ENCODE measurements around the gene PRCC.

PRCC gene, protein sequence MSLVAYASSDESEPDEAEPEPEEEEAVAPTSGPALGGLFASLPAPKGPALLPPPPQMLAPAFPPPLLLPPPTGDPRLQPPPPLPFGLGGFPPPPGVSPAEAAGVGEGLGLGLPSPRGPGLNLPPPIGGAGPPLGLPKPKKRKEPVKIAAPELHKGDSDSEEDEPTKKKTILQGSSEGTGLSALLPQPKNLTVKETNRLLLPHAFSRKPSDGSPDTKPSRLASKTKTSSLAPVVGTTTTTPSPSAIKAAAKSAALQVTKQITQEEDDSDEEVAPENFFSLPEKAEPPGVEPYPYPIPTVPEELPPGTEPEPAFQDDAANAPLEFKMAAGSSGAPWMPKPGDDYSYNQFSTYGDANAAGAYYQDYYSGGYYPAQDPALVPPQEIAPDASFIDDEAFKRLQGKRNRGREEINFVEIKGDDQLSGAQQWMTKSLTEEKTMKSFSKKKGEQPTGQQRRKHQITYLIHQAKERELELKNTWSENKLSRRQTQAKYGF

DNA sequence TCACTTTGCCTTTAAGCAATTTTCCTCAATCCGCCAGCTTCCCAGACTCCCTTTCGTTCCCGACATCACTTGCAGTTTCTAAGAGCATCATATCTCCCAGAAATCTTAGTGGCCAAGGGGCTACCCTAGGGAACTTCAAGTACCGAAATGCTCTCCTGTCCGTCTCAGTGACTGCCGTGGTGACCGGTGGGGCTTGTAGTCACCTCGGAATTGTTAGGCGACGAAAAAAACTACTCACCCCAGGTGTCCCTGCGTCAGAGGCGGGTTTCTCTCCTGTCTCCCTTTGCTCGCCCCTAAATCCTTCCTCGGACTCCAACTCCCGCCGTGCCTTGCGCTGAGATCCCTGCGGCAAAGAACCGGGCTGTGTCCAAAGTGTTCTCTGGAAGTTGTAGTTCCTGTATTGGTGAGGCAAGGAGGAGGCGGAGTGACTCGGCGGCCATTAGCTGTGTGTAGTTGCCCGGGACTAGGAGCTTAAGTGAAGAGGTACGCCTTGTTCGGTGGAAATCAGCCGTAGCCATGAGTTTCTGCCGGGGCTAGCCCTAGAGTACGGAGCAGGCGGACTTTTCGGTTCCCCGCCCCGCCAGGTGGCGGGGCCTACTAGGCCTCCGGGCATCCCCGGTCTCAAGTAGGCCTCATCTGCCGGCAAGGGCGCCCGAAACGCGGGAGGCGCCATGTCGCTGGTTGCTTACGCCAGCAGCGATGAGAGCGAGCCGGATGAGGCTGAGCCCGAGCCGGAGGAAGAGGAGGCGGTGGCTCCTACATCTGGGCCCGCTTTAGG, at the start of gene PRCC:
TSS of gene PRCC (plus strand) at position 435 of the 778 bp plus-strand sequence. CDS start at position 672, 237 bp downstream.
- DNase-seq = peak; percentile 87 to 100 (median 99)

DNA sequence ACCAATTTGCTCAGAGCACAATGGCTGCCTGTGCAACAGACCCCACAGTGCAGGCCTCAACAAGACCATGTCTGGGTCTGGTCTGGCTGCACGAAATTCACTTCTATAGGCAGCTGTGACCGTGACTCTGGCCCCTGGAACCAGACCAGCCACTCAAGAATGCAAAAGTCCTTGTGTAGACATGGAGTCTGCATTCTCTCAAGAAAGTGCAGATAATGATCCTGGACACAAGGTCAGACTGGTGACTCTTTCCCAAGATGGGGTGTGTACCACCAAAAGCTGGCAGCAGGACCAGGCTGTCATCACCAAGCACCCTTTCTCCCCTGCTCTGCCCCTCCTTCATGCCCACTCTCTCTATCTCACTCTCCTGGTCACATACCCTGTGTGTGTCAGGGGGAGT, 46.2 kb upstream of the PRCC start:
- DNase-seq = no peak

DNA sequence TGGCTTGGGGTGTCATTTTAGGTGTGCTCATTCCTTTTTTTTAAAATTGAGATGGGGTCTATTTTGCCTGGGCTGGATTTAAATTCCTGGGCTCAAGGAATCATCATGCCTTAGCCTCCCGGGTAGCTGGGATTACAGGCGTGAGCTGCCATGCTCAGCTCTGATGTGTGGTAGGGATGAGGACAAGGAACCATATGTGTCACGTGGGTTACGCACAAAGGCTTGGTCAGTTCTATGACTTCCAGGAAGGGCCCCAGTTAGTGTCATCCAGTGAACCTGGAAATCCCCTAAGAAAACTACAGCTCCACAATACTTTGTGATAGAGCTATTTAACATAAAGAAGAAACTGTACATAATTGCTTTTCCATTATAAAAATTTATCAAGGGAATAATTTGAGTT, 45.8 kb upstream of the PRCC start:
- DNase-seq = no peak

DNA sequence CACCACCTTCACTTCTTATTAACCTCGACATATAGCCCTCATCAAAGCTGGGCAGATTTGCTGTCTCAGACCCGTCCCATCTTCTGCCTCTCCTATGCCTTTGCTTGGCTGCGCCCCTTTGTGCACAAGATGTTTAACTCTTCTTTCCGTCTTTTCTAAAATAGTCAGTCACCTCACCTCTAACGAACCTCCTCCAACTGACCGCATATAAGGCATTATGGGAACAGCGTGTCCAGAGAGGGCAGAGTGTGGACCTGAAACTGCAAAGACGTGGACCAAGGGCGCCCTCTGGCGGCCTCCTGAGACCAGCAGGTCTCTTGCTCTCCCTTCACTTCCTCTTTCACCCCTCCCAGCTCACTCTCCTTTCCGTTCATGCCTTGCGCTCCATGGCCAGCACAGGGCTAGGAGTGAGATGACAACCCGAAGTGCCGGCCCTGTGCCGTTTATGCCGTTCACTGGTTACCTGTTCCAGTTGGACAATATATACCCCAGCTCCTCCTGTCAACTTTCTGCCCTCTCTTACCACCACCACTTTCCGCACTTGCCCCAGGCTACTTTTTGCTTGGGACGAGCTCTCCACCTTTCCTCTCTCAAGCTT, 41.6 kb upstream of the PRCC start:
- peak in 55 of 58 donors; percentile 29 to 92 (median 70) for DNase-seq

DNA sequence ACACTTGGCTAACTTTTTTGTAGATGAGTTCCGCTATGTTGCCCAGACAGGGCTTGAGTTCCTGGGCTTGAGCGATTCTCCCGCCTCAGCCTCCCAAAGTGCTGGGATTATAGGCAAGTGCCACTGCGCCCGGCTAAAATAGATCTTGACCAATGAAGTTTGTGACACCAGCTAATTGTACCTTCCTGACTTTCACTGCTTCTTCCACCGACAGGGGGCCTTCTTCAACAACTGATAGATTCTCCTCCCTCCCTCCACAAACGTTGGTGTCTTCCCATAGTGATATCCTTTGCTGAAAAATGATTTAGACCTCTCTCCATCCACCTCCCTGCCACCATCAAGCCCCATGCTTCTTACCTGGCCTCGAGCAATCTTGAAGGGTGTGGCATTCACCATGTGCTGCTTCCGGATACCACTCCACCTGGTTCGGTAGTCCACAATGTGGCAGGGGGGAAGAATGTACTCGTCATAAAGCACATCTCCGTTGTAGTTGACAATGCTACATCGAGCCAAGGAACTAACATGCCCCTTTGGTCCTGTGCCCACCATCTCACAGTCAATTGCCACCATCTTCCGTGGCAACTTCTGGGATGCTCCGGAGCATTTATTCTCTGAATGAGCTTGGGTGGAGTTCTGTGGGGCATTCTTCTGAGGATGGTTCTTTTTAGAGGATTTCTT, 40.6 kb upstream of the PRCC start:
- peak in 7 of 58 donors; percentile 8 to 26 (median 15) for DNase-seq

DNA sequence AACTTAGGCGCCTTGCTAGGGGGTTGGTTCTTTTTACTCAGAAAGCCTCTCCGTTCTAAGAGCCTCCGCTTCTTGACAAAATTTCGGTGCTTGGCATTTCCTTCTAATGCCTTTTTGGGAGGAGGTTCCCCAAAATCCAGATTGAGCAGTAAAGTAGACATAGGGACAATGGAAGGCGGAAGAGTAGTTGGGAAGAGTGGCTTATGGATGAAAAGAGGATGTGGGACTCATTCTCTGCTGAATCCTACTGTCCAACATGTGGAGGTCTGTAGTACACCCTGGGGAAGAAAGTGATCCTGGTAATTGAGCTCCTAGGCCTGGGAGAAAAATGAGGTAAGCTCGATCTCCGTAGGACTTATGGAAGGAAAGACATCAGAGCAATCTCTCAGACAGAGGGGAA, 39.8 kb upstream of the PRCC start:
- no peak for DNase-seq

DNA sequence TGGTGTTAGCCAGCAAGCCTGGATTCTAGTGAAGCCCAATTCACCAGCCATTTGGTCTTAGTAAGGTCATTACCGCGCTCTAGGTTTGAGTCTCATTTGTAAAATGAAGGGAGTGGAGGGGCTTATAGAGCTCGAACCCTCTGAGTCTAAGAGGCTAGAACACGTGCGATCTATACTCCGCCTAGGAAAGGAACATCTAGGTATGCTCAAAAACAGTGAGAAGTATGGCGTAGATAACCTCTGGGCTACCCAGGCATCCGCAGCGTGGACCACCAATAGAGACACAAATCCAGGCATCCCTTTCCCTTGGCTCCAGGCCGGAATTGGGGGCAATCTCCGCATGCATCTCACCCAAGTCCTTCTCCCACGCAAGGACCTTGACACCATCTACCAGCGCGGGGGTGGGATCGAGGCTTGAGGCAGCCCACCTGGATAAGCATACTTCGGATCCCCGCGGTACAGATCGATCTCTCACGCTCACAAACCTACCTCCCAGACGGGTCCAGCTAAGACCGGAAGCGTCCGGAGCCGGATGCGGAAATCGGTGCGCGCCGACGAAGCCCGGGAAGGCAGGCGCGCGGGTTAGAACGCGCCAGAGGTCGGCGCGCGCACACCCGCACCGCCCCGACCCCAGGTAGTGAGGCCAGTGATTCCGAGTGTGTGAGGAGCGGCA, 39.3 kb upstream of the PRCC start, which contains the start of gene METTL25B:
TSS of gene METTL25B (plus strand) at position 544 of the 673 bp plus-strand sequence. CDS start 636 bp downstream, outside the sequence.
- DNase-seq = peak in 56 of 58 donors; percentile 52 to 95 (median 85)

DNA sequence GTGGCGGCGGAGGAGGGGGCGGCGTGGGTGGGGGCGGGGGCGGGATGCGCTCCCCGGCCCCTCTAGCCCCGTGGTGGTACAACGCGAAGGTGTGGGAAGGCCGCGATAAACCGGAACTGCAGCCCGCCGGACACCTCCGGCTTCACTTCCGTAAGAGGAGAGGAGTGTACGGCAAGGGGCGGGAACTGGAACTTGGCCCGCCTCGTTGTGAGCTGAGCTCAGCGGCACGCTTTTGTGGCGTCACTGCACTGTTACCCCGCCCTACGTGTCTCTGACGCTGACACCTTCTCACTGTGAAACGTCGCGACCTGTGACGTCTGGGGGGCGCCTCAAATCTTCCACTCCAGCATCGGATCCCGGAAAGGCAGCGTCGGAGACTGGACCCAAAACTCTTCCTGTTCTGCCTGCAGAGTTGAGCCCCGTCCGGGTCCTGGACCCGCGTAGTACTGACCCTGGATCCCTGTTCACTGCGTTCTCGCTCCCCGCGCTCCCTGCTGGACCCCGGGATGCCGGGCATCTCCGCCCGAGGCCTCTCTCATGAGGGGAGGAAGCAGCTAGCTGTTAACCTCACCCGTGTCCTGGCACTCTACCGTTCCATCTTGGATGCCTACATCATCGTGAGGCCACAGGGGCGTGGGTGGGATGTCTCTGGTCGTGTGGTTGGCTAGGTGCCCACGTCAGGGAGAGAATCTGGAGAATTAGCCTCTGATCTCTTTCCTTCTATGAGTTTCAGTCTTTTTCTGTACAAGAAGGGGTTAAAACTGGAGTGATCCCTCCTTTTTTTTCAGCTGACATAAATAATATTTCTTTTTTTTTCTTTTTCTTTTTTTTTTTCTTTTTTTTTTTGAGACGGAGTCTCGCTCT, 38.5 kb upstream of the PRCC start, which contains the start of gene ISG20L2:
TSS of gene ISG20L2 (minus strand) at position 168 of the 864 bp plus-strand sequence. CDS start 1,114 bp downstream, outside the sequence.
- peak; percentile 54 to 98 (median 92) for DNase-seq

DNA sequence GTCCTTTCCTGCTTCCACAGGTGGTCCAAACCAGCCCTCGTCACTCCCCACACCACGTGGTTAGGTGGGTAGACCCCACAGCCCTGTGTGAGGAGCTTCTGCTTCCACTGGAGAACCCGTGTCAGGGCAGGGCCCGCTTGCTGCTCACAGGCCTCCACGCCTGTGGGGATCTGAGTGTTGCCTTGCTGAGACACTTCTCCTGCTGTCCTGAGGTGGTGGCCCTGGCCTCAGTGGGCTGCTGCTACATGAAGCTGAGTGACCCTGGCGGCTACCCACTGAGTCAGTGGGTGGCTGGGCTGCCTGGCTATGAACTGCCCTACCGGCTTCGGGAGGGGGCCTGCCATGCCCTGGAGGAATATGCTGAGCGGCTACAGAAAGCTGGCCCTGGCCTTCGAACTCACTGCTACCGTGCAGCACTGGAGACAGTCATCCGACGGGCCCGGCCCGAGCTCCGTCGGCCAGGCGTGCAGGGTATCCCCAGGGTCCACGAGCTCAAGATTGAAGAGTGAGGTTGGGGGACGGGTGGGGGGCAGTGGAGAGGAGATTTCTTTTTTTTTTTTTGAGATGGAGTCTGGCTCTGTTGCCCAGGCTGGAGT, 33.2 kb upstream of the PRCC start:
- DNase-seq = no peak

DNA sequence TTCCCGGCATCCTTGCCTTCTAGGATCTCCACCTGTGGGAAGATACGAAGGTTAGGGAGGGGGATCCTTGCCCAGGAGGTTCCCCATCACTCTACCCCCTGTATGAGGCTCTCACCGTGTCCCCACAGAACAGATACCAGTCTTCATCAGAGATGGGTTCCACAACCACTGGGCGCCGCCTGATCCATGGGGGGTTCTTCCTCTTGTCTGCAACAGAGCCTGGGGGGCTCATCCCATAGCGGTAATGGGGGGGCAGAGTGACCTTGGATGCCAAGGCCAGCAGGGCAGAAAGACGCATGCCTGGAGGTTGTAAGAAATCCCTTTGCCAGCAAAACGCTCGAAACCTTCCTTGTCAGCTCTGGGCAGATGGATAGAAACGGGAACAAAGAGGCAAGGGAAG, 28.9 kb upstream of the PRCC start:
- no peak for DNase-seq

DNA sequence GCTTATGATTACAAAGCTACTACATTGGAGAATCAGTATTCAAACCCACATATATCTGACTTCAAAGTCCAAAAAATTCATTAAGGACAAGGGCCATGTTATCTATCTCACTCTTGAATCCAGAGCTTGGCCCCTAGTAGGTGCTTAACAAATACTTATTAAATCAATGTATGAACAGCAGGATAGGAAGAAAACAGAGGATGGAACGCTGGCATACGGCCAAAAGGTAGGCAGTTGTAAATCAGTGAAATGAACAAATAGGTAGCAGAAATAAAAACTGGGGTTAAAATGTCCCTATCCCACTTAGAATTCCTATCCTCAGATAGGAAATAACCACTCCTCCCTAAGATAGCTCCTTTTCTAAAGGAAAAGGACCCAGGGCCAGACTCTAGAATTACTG, 28.4 kb upstream of the PRCC start:
- DNase-seq = no peak

DNA sequence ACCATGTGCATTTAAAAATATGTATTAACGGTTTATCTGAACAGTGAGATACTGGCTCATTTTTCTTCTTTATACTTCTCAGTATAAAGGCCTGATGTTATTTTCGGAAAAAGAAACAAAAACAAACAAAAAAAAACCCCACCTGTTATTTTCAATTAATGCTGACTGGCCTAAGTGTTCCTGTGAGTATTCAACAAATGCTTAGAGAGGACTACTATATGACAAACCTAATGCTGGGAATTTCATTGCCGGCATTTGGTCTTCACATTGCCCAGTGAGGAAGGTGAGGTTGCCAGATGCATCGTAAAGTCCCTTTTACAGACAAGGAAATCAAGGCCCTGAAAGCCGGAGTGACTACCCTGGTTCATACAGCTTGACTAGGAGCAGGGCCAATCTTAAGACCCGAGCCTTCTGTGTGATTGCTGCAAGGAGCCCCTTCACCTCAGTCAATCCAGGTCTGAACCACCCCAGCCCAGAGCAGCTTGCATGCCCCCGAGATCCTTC, 27.0 kb upstream of the PRCC start:
- peak in 3 of 58 donors; percentile 44 to 58 (median 51) for DNase-seq

DNA sequence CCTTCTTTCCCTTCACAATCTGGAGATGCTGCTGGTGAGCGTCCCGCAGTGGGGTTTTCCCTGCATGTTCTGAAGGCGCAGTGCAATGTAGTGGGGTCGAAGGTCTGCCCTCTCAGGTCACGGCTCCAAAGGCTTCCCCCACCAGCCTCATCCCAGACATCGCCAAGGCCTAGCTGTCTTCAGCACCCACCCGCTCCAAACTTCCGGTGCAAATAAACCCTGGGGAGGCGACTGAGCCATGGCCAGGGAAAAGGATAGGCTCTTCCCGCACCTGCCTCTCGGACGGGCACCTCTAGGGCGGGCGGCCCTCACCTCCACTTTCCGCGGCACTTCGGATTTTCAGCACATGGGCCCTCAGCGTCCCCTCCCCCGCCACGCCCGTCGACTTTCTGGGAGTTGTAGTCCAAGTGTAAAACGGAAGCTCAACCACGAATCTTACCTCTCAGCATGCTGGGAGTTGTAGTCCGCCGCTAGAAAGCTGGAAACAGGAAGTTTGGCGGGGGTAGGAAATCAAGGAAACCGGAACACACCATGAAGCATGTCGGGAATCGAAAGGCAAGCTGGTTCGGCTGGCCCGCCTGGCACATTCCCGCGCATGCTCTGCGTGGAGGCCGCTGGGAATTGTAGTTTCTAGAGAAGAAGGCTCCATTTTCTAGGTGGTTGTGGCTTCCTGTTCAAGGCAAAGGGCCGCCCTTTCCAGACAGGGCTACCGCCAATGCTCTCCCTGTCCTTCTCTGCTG, 26.4 kb upstream of the PRCC start, which contains the start of gene MRPL24:
TSS of gene MRPL24 (minus strand) at position 348 of the 740 bp plus-strand sequence. CDS start 2,384 bp downstream, outside the sequence.
- peak; percentile 85 to 100 (median 98) for DNase-seq

DNA sequence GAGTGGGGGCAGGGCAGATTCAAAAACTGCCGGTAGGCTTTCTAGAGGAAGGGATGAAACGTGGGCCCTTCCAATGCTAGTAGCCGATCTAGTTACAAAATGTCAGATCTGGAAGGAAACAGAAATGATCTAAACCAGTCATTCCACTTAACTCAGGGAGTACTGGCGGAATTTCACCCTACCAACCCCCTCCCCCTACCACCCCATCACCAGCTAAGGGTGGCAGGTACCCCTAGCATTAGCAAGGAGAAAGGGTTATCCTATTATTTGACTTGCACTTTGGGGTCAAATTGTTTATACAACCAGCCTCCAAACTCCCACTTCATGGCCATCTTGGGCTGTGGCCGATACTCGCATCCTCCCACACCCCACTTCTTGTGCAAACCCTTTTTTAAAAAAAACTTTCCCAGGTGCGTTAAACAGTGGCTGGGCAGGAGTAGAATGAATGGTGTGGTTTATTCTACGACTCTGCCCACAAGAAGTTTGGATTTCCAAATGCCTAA, 25.8 kb upstream of the PRCC start:
- DNase-seq = no peak

DNA sequence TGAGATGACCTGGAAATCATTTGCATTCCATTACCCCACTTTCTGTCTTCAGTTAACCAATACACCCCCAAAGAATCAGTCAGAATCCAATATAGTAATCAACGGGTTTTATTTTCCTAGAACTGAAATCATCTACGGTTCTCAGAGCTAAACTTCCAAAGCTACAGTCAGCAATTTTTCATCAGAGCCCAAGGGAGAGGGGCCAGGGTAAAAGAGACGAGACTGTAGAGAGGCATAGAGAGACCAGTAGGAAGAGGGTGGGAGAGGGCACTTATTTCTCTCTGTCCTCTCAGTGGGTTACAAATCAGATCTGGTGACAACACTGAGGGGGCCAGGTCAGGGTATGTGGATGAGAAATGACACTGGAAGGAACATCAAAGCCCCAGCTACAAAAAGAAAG, 25.3 kb upstream of the PRCC start:
- no peak for DNase-seq

DNA sequence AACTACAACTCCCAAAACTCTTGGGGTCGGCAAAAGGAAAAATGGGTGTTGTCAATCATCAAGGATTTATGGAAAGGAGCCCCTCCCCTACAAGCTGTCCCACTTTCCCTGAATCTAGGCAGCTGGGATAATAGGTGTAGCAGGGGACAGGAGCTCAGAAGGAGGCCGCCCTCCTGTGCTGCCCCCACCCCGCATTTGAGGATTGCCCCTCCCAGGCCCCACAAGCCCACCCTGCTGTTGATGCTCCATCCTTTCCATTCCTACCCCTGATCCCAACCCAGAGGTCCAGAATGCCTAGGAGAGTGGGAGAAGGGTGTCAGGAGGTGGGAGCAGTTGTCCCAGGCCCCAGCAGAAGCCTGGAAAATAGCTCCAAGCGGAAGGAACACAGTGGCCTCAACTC, 24.5 kb upstream of the PRCC start:
- no peak for DNase-seq
